Activated T-cell treated with anti-CD3 and anti-CD28 coated beads, Interleukin-2, amount 50 U/mL, for 48 hours (primary cell): ENCODE measurements around the gene ANKFY1.

Source experiments
- DNase-seq, 2 experiments: peaks; one replicate each; pipeline ENCODE4 v3.0.0-alpha.2; 2020

The ANKFY1 gene

DNA sequence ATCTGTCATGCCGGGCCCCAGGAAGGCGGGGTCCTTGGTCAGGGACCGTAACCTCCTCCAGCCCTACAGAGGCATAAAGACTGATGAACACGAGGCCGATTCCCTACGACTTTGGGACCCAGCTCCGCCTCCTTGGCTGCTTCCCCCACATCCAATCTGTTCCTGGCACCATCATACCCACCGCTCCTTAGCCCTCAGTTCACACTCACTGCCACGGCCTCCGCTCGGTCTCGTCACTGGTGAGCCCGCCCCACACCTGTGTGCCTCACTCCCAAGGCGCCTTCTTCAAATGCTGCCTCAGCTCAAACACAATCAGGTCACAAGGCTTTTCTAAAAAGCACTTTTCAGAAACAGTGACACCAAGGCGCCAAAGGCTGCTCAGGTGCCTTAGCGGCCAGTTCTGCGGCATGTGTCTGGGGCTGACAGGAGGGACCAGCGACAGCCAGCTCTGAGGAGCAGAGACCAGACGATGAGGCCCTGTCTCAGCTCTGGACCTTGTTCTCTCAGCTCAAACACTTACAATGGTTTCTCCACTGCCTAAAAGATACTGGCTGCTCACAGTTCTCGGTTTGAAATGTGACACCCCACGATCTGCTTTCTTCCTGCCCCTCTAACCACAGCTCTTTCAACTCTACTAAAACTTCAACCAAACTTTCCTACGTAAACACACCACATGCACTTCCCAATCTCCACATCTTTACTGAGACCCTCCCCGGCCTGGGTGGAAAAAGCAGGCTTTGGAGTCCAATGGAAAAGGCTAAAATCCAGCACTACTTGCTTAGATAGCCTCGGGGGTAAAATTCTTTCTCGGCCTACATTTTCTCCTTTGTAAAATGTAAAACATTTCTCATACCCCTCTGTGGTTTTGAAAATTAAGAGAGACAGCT lies 87.6 kb downstream of the ANKFY1 start:
- peak; percentile 64 to 66 for DNase-seq

DNA sequence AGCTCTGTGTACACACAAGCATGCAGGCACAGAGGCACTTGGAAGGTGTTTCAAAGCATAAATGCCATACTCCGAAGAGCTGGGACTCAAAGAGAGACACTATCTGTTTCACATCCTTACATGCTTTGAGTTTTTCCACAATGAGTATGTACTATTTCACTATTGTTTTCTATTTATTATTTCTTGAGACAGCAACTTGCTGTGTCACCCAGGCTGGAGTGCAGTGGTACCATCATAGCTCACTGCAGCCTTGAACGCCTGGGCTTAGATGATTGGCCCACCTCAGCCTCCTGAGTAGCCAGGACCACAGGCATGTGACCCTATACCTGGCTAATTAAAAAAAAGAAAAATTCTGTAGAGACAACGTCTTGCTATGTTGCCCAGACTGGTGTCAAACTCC lies 89.2 kb downstream of the ANKFY1 start:
- DNase-seq, result no peak

DNA sequence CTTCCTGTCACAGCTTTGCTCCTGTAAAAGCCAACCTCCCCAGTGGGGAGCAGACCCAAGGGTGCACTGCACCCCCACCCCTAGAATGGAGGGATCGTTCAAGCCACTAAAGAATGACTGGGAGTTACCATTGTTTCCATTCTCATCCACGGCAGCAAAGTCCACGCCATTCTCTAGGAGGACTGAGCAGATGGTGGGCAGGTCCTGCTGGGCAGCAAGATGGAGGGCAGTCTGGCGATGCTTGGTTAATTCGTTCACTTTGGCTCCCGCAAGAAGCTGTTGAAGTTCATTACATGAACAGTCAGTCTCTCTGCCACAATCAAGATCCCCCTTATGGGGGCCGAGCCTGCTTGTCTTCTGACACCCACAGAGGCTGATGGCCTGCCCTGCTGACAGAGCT lies 90.0 kb downstream of the ANKFY1 start:
- DNase-seq, result no peak

DNA sequence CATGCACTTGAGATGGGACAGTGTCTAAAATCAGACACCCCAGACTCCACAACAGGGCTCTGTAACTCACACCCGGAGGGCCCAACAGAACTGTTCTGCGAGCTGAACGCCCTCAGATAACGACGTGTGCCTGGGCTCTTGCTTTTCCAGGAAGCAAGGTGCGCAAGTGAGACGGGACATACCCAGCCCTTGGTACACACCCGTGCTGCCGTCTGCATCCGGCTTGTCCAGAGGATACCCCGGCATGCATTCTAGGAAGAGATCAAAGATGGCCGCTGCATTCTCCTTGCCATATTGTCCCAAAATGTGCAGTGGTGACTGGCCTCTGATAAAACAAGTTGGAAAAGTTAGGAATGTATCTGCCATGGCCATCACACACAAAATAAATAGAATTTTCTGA lies 91.4 kb downstream of the ANKFY1 start:
- DNase-seq, result no peak

DNA sequence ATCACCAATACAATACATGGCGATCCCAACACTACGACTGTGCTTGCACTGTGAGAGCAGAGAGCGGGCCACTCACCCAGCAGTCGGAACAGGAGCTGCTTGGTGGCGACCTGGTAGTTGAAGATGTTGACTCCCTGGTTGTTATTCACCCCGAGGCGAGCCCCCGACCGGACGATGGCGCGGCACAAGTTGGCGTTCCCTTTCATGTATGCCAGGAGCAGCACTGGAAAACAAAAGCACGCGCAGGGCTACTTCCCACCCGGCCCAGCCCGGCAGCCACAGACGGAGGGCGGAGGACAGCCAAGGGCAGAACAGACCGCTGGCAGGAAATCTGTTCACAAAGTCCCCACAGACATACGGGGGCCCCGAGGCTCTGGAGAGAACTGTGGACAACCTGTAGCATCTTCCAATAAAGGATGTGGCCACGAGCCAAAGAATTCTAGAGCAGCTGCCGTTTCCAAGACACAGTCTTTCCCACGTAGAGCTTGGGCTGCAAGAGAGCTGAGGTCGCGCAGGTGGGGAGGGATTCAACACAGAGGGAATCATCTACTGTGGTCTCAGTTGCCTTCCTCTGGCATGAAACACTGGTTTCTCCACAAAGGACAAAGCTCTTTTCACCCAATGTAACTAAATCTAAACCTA lies 93.0 kb downstream of the ANKFY1 start:
- no peak for DNase-seq

DNA sequence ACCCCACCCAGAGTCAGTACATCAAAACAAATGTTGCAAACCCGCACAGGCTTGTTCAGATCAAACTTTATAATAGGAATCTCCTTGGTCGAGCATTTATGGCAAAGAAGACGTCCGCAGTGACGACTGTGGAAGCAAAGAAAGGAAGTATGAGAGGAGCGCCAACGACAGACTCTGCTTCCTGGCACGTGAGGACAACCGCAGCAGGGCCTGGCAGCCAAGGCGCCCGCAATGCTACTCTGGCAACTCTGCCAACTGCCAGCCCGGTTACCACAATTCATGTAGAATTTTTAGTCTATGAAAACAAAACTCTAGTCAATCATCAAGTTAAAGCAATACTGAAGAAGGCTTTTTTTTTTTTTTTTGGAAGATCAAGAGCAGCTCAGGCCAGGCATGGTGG lies 96.0 kb downstream of the ANKFY1 start:
- DNase-seq, result no peak

DNA sequence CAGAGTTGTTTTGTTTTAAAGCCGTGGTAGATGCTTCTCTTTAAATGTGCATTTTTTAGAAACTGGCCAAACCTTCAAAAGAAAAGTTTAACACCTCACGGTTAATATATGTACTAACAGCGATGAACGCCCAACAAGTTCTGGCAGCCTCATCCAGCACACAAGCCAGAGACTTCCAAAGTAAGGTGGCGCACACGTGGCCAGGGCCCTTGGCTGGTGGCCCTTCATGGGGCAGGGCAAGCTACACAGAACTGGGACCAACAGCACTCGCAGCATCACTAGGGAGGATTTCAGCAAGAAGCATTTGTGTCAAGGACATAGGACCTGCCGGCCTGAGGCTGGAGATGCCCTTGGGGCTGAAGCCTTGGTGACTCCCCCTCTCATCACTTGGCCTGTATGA lies 97.4 kb downstream of the ANKFY1 start:
- DNase-seq, result no peak

DNA sequence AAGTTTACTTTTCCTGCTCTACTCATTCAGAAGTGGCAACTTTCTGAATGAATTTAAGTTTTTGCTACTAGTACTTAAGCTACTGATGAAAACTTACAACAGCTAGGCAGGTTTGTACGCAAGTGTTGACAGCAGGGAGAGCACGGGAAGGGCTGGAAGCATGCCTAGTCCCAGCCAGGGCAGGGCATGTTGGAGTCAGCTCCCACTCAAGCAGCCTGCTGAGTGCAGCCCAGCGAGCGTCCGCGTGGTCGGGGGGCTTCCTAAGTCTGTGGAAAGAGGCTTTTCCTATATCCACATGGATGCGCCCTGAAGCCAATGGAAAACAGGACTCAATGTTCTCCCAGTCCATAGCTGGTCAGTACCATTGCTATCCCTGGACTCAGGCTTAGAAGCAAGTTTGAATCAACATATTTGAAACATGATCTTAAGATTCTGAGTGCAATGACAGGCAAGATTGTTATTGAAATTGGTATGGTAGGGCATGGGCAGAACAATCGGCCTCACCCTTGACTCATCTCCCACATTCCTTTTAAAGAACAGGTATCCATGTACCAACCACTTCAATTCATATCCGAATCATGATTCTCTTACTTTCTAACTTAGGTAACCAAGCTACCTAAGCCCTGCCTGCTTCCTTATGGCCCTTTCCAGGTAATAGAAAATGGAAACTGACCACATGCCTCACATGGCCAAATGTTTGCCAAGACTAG lies 98.3 kb downstream of the ANKFY1 start:
- DNase-seq, result no peak

DNA sequence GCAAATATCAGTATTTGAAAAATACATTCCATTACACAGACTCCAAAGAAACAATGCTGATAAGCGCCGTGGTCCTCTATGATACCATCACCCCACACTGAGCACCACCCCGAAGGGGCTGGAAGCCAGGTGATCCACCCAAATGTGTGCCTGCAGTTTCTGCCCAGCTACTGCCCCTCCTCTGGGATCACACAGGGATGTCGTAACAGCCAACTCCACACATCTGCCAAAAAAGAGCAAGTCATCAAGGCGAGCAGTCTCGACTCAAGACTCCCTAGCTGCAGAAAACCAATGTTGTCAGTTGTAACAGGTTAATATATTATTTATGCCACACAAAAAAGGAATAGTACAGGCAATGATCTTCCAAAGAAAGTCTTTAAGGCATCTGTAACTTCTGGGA lies 99.8 kb downstream of the ANKFY1 start:
- no peak for DNase-seq

DNA sequence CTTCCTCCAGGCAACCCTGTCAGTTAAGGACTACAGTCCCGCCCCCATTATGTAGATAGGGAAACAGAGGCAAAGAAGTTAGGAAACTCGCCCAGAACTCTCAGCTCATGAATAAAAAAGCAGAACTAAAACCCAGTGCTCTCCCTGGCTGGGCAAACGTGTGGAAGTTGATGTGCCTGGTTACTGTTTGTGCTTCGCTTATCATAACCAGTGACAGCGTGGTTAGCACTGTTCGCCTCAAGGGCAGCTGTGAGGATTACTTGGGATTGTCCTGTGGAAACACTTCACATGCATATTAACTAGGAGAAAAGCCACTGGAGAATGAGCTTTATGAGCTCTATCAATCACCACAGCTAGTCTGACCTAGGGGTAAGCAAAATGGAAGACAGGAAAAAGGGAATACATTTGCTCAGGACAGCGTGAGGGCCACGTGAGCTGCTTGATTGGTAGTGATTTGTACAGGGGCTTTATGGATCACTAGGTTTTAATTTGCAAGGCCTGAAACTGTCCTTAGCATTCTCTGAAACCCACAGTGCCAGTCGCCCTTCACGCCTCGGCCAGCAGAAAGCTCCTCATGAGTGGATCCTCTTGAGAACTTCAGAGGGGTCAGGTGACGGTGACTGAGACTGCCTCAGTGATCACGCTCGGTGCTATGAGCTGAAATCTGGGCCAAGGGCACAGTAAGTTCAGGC lies 100.9 kb downstream of the ANKFY1 start:
- DNase-seq, result no peak

DNA sequence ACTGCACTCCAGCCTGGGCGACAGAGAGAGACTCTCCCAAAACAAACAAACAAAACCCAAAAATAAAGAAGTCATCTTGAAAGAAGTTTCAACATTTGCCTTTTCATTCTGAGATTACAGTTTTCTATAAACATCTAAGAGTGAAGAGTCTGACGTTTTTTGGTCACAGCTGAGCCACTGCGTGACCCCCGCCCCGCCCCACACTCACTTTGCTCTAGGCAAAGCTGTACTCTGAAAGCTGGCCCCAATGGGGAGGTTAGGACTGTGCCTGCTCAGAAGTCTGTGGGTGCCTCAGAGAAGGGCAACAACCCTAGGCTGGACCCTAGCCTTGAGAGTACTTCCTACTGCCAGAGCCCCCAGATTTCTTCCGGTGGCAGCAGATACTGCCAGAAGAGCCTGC lies 101.5 kb downstream of the ANKFY1 start:
- DNase-seq, result no peak

DNA sequence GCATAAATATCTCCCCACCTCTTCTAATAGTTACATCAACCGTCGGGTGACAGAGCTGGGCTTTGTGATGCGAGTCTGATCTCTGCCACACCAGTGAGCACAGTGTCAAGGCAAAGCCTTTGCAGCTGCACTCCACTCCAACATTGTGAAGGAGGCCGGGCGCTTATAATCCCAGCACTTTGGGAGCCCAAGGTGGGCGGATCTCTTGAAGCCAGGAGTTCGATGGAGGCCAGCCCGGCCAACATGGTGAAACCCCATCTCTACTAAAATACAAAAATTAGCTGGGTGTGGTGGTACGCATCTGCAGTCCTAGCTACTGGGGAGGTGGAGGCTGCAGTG lies 101.8 kb downstream of the ANKFY1 start:
- no peak for DNase-seq

DNA sequence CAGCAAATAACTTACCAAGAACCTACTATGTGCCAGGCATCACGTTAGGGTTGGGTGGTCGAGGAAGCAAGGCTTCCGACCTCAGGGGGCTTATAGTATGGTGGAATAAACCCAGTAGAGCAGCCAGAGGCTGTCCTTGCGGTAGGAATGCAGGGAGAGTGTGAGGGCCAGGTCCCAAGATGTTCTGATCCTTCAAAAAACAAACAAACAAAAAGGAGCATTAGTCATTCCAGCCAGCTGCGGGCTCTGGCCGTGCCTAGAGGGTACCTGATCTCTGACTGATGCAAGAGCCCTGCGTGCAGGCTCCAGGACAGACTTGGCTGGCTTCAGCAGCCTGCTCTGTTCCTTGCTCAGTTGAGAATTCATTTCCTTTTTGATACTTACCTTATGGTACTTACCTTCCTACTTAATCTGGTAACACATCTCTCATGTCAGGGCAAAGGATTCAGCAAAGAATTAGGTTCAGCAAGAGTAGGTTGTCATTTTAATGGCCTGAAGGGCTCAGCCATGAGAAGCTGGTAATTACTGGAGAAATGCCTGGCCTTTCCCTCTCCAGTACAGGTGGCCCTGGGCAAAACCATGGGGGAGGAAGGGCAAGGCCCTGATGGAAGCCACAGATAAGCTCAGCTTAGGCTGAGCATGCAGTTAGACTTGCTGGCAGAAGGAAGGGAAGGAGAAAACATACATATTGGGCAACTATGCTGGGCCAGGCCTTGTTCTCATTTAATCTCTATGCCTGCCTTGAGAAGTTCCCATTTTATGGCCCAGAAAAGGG lies 102.4 kb downstream of the ANKFY1 start:
- no peak for DNase-seq

DNA sequence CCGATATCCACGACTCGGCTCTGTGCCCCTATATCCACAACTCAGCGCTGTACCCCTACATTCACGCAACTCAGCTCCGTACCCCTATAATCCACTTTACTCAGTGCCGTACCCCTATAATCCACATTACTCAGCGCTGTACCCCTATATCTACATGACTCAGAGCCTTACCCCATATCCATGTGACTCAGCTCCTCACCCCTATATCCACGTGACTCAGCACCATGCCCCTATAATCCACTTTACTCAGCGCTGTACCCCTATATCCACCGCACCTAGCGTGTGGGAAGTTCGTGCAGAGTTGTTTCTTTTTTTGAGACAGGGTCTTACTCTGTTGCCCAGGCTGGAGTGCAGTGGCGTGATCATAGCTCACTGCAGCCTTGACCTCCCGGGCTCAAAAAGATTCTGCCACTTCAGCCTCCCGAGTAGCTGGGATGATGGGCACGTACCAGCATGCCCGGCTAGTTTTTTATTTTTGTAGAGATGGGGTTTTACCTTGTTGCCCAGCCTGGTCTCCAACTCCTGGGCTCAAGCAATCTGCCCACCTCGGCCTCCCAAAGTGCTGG lies 103.4 kb downstream of the ANKFY1 start:
- DNase-seq, result no peak

DNA sequence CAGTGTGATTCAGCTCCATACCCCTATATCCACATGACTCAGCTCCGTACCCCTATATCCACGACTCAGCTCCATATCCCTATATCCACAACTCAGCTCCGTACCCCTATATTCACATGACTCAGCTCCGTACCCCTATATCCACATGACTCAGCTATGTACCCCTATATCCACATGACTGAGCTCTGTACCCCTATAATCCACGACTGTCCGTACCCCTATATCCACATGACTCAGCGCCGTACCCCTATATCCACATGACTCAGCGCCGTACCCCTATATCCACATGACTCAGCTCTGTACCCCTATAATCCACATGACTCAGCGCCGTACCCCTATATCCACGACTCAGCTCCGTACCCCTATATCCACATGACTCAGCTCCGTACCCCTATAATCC lies 104.0 kb downstream of the ANKFY1 start:
- DNase-seq, result no peak

DNA sequence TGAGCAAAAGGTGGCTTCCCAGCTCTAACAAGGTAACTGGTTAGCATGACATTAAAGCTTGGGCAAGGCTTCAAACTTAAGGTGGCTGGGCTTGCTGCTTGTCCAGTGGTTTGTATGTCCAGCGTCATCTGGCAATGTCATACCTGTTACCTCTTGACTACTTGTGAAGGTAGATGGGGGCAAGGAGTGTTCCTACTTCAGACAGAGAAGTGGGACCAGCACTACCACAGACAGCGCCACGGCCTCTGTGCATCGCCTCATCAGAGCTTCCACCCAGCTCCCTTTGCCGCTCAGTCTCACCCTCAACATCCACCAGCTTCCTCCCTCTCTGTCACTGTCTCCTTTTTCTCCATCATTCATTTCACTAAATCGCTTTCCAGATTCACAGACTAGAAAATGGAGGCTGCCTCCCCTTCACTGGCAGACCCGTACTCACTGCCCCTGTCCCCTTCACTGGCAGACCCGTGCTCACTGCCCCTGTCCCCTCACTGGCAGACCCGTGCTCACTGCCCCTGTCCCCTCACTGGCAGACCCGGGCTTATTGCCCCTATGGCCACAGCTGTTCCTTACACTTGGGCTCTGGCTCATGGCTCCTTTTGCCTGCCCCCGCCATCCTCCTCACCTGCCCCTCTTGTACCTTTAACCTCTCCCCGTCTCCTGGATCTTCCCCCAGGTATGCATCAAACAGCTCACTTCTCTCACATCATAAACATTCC lies 106.0 kb downstream of the ANKFY1 start:
- DNase-seq, result no peak

DNA sequence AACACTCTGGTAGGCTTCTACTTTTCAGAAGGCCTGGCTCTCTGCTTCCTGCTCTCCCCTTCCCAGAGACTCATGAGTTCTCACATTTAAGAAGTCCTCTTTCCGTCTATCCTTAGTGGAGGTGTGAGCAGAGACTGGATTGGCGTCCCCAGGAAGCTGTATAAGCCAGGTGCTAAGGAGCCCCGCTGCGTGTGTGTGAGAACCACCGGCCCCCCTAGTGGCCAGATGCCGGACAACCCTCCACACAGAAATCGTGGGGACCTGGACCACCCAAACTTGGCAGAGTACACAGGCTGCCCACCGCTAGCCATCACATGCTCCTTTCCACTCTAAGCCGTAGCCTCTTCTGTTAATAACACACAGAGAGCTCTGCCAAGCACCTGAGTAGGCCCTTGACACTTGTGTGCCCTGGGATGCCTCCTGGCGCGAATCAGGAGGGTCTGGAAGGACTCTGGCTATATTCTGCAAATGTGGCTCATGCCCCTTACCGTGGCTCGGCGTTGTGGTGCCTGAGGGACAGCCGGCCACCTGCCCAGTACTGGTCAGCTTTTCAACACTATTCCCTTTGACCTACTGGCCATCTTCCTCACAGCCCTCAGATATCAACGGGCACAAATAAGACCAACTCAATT lies 106.9 kb downstream of the ANKFY1 start:
- no peak for DNase-seq

DNA sequence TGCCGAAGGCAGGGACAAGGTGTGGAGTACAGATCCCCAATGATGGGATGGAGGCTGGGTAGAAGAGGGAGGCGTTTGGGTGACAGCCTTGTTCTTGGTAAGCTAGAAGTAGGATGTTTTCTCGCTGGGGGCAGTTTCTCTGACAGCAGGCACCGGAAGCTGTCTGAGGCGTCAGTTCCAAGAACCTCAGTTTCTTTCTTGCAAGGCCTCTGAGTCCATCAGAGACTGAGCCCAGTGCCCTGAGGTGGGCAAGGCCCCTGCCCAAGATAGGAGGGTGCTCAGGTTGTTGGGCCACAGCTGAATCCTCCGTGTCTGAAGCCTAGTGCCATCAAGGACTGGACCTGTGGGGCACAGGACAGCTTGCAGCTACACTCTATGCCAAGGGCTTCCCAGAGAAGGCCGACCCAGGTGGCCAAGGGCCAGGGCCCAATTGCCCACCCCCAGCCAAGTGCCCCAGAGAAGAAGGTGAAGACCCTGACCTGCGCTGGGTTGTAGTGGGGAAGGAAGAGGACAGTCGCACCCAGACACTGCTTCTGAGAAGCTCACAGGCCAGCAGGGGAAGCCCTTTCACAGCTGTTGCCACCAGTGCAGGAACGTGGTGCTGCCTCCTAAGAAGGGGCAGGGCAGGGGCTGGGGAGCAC lies 107.7 kb downstream of the ANKFY1 start:
- no peak for DNase-seq

DNA sequence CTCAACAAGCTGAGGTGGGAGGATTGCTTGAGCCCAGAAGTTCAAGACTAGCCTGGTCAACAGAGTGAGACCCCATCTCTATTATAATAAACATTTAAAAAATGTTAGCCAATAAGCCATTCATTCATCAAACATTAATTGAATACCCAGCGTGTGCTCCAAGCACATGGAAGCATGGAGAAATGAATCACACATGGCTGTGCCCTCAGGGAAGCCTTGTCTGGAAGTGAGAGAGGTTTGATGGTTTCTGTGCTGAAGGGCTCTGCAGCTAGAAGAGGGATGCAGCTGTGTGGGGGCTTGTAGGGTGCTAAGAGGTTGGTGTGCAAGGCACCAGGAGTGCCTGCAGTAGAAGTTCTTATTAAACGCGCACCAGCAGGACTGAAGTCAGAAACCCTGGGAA lies 109.6 kb downstream of the ANKFY1 start:
- no peak for DNase-seq

DNA sequence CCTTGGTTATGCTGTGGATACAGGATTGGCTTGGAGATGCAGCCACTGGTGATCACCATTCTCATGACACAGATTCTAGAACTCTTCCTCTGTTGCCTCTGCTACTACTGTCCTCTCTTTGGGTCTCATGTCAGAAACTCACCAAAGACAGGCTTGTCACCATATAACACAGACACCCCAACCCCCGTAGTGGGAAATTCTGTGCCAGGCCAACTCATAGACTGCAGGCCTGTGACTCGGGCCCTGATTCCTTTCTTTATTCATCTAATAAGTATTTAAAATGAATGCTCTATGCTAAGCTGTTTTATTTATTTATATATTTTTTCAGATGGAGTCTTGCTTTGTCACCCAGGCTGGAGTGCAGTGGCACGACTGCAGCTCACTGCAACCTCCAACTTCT lies 111.3 kb downstream of the ANKFY1 start:
- DNase-seq, result no peak

DNA sequence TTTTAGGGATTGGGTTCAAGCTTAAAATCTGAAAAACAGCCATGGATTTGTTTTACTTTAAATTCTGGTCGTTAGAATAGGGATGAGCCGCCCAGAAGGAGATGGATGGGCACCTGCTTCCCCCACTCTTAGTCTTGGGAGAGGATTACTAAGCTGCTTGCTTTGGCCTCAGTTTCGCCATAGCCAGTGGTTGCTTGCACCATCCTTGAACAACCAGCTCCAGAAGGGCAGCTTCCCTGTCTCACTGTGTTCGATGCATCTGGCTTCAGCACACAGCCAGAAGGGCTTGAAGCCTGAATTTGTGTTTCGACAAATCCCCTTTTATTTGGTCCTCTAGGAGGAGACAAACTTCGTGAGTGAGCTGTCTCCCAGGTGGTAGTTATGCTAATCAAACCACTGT lies 113.7 kb downstream of the ANKFY1 start:
- no peak for DNase-seq
